GM19035 (cell line): ENCODE data around the gene TBC1D12.

Experiments
- ATAC-seq: cut with Tn5 transposase; IDR thresholded peaks from one replicate; pipeline ENCODE4 v1.9.1; 2021; ENCODE audit not compliant: unreplicated experiment

Gene TBC1D12

GRCh38 chr10:94405406-94405805 is 3.1 kb downstream of the TBC1D12 start:
- ATAC-seq, result no peak

- no peak for ATAC-seq
These were observed 5.3 kb downstream of the TBC1D12 start for GRCh38 chr10:94407668-94408067.

- no peak for ATAC-seq
These were observed 6.8 kb downstream of the TBC1D12 start for GRCh38 chr10:94409021-94409657.

- ATAC-seq, result no peak
These were observed 9.0 kb downstream of the TBC1D12 start for GRCh38 chr10:94411304-94411703.

GRCh38 chr10:94412449-94412848 is 10.1 kb downstream of the TBC1D12 start:
- no peak for ATAC-seq

GRCh38 chr10:94413361-94413760 is 11.0 kb downstream of the TBC1D12 start:
- no peak for ATAC-seq

GRCh38 chr10:94416896-94417295 is 14.6 kb downstream of the TBC1D12 start:
- ATAC-seq, result no peak

GRCh38 chr10:94417321-94417720 is 15.0 kb downstream of the TBC1D12 start:
- no peak for ATAC-seq

GRCh38 chr10:94420516-94420915 is 18.2 kb downstream of the TBC1D12 start:
- ATAC-seq, result no peak

- ATAC-seq, result no peak
These were observed 18.7 kb downstream of the TBC1D12 start for GRCh38 chr10:94420998-94421528.

GRCh38 chr10:94423627-94424026 is 21.3 kb downstream of the TBC1D12 start:
- no peak for ATAC-seq

GRCh38 chr10:94424714-94425337 is 22.5 kb downstream of the TBC1D12 start:
- no peak for ATAC-seq

GRCh38 chr10:94425942-94426341 is 23.6 kb downstream of the TBC1D12 start:
- ATAC-seq, result no peak

- ATAC-seq, result no peak
These were observed 24.8 kb downstream of the TBC1D12 start for GRCh38 chr10:94427166-94427565.

GRCh38 chr10:94428766-94429707 is 26.7 kb downstream of the TBC1D12 start:
- no peak for ATAC-seq

- ATAC-seq, result no peak
These were observed 28.4 kb downstream of the TBC1D12 start for GRCh38 chr10:94430701-94431100.

GRCh38 chr10:94432443-94432842 is 30.1 kb downstream of the TBC1D12 start:
- no peak for ATAC-seq

- ATAC-seq, result no peak
These were observed 37.0 kb downstream of the TBC1D12 start for GRCh38 chr10:94439275-94439861.

- no peak for ATAC-seq
These were observed 37.8 kb downstream of the TBC1D12 start for GRCh38 chr10:94440096-94440495.

- no peak for ATAC-seq
These were observed 40.7 kb downstream of the TBC1D12 start for GRCh38 chr10:94443047-94443446.

GRCh38 chr10:94443549-94443948 is 41.2 kb downstream of the TBC1D12 start:
- ATAC-seq, result no peak
